WTC11 (cell line): ENCODE measurements around the gene IL1RAPL1. TPM values are rescaled to one million over a fixed set of nuclear protein-coding genes. Genes with fewer than 3 reads are reported as not detected.

Experiments
- ATAC-seq: fragments of 200-7000 bp; cut with Tn5 transposase; 2 replicates; pipeline ENCODE4 v1.10.0; 2021; ENCODE audit warnings: mild to moderate bottlenecking, moderate library complexity
- CTCF ChIA-PET: fragments of 300-600 bp; sonication (Branson Sonifier 250); formaldehyde crosslinking; loops from one replicate; lab custom pipeline; 2021; ENCODE audit warnings: antibody characterized with exemption; lab: Charles Lee
- POLR2A ChIA-PET: fragments of 350-600 bp; sonication (Branson Sonifier 250); formaldehyde crosslinking; loops from one replicate; lab custom pipeline; 2021; ENCODE audit warnings: antibody characterized with exemption; lab: Charles Lee
- DNase-seq: peaks from one replicate; pipeline ENCODE4 v3.0.0; 2021; ENCODE audit warnings: low spot score
- H3K27ac Mint-ChIP-seq: 2 replicates; pipeline ENCODE4 v1.8.0; 2021; ENCODE audit warnings: mixed read lengths
- H3K27me3 Mint-ChIP-seq: 2 replicates; pipeline ENCODE4 v1.8.0; 2021; ENCODE audit warnings: low read depth, mild to moderate bottlenecking, moderate library complexity, mixed read lengths
- H3K36me3 Mint-ChIP-seq: 2 replicates; pipeline ENCODE4 v1.8.0; 2021; ENCODE audit warnings: mixed read lengths
- H3K4me1 Mint-ChIP-seq: 2 replicates; pipeline ENCODE4 v1.8.0; 2022; ENCODE audit warnings: mixed read lengths
- H3K4me3 Mint-ChIP-seq: 2 replicates; pipeline ENCODE4 v1.8.0; 2021; ENCODE audit warnings: mild to moderate bottlenecking, moderate library complexity, mixed read lengths
- H3K9me3 Mint-ChIP-seq: 2 replicates; pipeline ENCODE4 v1.8.0; 2021; ENCODE audit warnings: mixed read lengths
- ATF1 ChIP-seq: sonication (generic); formaldehyde crosslinking; IDR thresholded peaks from 2 replicates; pipeline ENCODE4 v1.8.1; 2023; ENCODE audit warnings: mild to moderate bottlenecking, moderate library complexity, missing genetic modification reagents
- CREM ChIP-seq: sonication (generic); formaldehyde crosslinking; IDR thresholded peaks from 2 replicates; pipeline ENCODE4 v1.8.1; 2022; ENCODE audit warnings: mild to moderate bottlenecking, missing genetic modification reagents, moderate library complexity
- ELF4 ChIP-seq: sonication (generic); formaldehyde crosslinking; IDR thresholded peaks from 2 replicates; pipeline ENCODE4 v1.8.1; 2022; ENCODE audit warnings: low read depth, mild to moderate bottlenecking, moderate library complexity, missing genetic modification reagents
- ETV6 ChIP-seq: sonication (generic); formaldehyde crosslinking; IDR thresholded peaks from 2 replicates; pipeline ENCODE4 v1.8.1; 2022; ENCODE audit warnings: mild to moderate bottlenecking, missing genetic modification reagents
- GRHL2 ChIP-seq: fragments of 250-450 bp; sonication (Bioruptor Pico); IDR thresholded peaks from 2 replicates; pipeline ENCODE4 v1.8.0; 2022; ENCODE audit warnings: mild to moderate bottlenecking, moderate library complexity; ENCODE audit not compliant: insufficient replicate concordance, severe bottlenecking
- KAT7 ChIP-seq: sonication (generic); formaldehyde crosslinking; IDR thresholded peaks from 2 replicates; pipeline ENCODE4 v1.8.1; 2023; ENCODE audit warnings: missing genetic modification reagents, mild to moderate bottlenecking, borderline replicate concordance
- MXD4 ChIP-seq: fragments of 250-450 bp; sonication (Bioruptor Pico); IDR thresholded peaks from 2 replicates; pipeline ENCODE4 v1.8.0; 2021; ENCODE audit warnings: mild to moderate bottlenecking, moderate library complexity, borderline replicate concordance
- NFATC4 ChIP-seq: fragments of 250-450 bp; sonication (Bioruptor Pico); IDR thresholded peaks from 2 replicates; pipeline ENCODE4 v1.9.0; 2021; ENCODE audit warnings: mild to moderate bottlenecking
- NR2C2 ChIP-seq: sonication (generic); formaldehyde crosslinking; IDR thresholded peaks from 2 replicates; pipeline ENCODE4 v1.8.0; 2022; ENCODE audit warnings: mild to moderate bottlenecking, missing genetic modification reagents
- RELA ChIP-seq: sonication (generic); formaldehyde crosslinking; IDR thresholded peaks from 2 replicates; pipeline ENCODE4 v1.8.1; 2022; ENCODE audit warnings: missing genetic modification reagents, mild to moderate bottlenecking, borderline replicate concordance
- TEAD4 ChIP-seq: sonication (generic); formaldehyde crosslinking; IDR thresholded peaks from 2 replicates; pipeline ENCODE4 v1.8.0; 2022; ENCODE audit warnings: mild to moderate bottlenecking, missing genetic modification reagents
- TP53 ChIP-seq: sonication (generic); formaldehyde crosslinking; IDR thresholded peaks from 2 replicates; pipeline ENCODE4 v1.8.1; 2023; ENCODE audit warnings: mild to moderate bottlenecking, missing genetic modification reagents
- ZNF121 ChIP-seq: sonication (generic); formaldehyde crosslinking; IDR thresholded peaks from 2 replicates; pipeline ENCODE4 v1.8.0; 2023; ENCODE audit warnings: missing genetic modification reagents
- ZNF396 ChIP-seq: fragments of 250-450 bp; sonication (Bioruptor Pico); IDR thresholded peaks from 2 replicates; pipeline ENCODE4 v1.8.0; 2021; ENCODE audit warnings: mild to moderate bottlenecking, moderate library complexity, borderline replicate concordance
- total RNA-seq: library from RNA; stranded (reverse); gene quantifications from 3 replicates; pipeline ENCODE4 v1.2.3, GENCODE V29; 2021
- TF ChIP-seq, protein P1 (sequence below): sonication (generic); formaldehyde crosslinking; IDR thresholded peaks from 2 replicates; pipeline ENCODE4 v1.8.0; 2022; ENCODE audit warnings: mild to moderate bottlenecking, missing genetic modification reagents
- TF ChIP-seq, protein P2 (sequence below): sonication (generic); formaldehyde crosslinking; IDR thresholded peaks from 2 replicates; pipeline ENCODE4 v1.8.1; 2023; ENCODE audit warnings: mild to moderate bottlenecking, missing genetic modification reagents, moderate library complexity
- TF ChIP-seq, protein P3 (sequence below): sonication (generic); formaldehyde crosslinking; IDR thresholded peaks from 2 replicates; pipeline ENCODE4 v1.8.1; 2022; ENCODE audit warnings: low read depth, mild to moderate bottlenecking, moderate library complexity, missing genetic modification reagents, borderline replicate concordance
- TF ChIP-seq, protein P4 (sequence below): fragments of 250-450 bp; sonication (Bioruptor Pico); IDR thresholded peaks from 2 replicates; pipeline ENCODE4 v1.9.0; 2021; ENCODE audit warnings: mild to moderate bottlenecking, borderline replicate concordance
- TF ChIP-seq, protein P5 (sequence below): sonication (generic); formaldehyde crosslinking; IDR thresholded peaks from 2 replicates; pipeline ENCODE4 v1.8.0; 2022; ENCODE audit warnings: mild to moderate bottlenecking, missing genetic modification reagents
- TF ChIP-seq, protein P6 (sequence below): sonication (generic); formaldehyde crosslinking; IDR thresholded peaks from 2 replicates; pipeline ENCODE4 v1.8.0; 2023; ENCODE audit warnings: missing genetic modification reagents
- TF ChIP-seq, protein P7 (sequence below): sonication (generic); formaldehyde crosslinking; IDR thresholded peaks from 2 replicates; pipeline ENCODE4 v1.8.1; 2022; ENCODE audit warnings: mild to moderate bottlenecking, moderate library complexity, missing genetic modification reagents
- TF ChIP-seq, protein P8 (sequence below): sonication (generic); formaldehyde crosslinking; IDR thresholded peaks from 2 replicates; pipeline ENCODE4 v1.8.0; 2022; ENCODE audit warnings: mild to moderate bottlenecking, missing genetic modification reagents
- TF ChIP-seq, protein P9 (sequence below): fragments of 250-450 bp; sonication (Bioruptor Pico); IDR thresholded peaks from 2 replicates; pipeline ENCODE4 v1.8.0; 2021; ENCODE audit warnings: mild to moderate bottlenecking

Gene IL1RAPL1
- total RNA-seq, 1 experiment from 2014 or later, result 0.13 TPM

DNA sequence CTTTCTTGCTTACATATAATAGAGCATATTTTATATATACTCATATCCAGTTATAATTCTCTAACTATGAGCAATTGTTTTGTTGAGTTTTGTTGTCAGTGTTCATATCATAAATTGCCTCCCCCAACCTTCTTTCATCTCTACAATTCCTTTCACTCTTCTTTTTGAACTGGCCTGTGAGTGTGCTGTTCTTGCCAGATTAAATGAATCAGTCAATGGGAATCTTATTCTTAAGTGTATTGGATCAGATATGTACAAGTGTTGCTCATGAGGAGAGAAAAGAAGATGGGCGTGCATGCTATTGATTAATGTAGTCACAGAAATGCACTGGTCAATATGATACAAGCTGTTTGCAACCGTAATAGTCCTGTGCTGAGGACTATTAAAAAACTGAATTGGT lies 900.0 kb downstream of the IL1RAPL1 start:
- no peak overlapping the region for H3K27ac Mint-ChIP-seq
- H3K36me3 Mint-ChIP-seq, result no peaks in the 10 kb centered on the region
- TF ChIP-seq, protein P1, sequence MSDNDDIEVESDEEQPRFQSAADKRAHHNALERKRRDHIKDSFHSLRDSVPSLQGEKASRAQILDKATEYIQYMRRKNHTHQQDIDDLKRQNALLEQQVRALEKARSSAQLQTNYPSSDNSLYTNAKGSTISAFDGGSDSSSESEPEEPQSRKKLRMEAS (CRISPR knock-in tag), result no peak
- no peak for TF ChIP-seq ELF4 (CRISPR knock-in tag)
- TF ChIP-seq GRHL2 (CRISPR knock-in tag), result no peak
- TF ChIP-seq, protein P2, sequence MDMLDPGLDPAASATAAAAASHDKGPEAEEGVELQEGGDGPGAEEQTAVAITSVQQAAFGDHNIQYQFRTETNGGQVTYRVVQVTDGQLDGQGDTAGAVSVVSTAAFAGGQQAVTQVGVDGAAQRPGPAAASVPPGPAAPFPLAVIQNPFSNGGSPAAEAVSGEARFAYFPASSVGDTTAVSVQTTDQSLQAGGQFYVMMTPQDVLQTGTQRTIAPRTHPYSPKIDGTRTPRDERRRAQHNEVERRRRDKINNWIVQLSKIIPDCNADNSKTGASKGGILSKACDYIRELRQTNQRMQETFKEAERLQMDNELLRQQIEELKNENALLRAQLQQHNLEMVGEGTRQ (CRISPR knock-in tag), result no peak
- TF ChIP-seq ZNF121 (CRISPR knock-in tag), result no peak
- TF ChIP-seq ETV6 (CRISPR knock-in tag), result no peak
- TF ChIP-seq, protein P3, sequence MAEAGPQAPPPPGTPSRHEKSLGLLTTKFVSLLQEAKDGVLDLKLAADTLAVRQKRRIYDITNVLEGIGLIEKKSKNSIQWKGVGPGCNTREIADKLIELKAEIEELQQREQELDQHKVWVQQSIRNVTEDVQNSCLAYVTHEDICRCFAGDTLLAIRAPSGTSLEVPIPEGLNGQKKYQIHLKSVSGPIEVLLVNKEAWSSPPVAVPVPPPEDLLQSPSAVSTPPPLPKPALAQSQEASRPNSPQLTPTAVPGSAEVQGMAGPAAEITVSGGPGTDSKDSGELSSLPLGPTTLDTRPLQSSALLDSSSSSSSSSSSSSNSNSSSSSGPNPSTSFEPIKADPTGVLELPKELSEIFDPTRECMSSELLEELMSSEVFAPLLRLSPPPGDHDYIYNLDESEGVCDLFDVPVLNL (CRISPR knock-in tag), result no peak
- TF ChIP-seq, protein P4, sequence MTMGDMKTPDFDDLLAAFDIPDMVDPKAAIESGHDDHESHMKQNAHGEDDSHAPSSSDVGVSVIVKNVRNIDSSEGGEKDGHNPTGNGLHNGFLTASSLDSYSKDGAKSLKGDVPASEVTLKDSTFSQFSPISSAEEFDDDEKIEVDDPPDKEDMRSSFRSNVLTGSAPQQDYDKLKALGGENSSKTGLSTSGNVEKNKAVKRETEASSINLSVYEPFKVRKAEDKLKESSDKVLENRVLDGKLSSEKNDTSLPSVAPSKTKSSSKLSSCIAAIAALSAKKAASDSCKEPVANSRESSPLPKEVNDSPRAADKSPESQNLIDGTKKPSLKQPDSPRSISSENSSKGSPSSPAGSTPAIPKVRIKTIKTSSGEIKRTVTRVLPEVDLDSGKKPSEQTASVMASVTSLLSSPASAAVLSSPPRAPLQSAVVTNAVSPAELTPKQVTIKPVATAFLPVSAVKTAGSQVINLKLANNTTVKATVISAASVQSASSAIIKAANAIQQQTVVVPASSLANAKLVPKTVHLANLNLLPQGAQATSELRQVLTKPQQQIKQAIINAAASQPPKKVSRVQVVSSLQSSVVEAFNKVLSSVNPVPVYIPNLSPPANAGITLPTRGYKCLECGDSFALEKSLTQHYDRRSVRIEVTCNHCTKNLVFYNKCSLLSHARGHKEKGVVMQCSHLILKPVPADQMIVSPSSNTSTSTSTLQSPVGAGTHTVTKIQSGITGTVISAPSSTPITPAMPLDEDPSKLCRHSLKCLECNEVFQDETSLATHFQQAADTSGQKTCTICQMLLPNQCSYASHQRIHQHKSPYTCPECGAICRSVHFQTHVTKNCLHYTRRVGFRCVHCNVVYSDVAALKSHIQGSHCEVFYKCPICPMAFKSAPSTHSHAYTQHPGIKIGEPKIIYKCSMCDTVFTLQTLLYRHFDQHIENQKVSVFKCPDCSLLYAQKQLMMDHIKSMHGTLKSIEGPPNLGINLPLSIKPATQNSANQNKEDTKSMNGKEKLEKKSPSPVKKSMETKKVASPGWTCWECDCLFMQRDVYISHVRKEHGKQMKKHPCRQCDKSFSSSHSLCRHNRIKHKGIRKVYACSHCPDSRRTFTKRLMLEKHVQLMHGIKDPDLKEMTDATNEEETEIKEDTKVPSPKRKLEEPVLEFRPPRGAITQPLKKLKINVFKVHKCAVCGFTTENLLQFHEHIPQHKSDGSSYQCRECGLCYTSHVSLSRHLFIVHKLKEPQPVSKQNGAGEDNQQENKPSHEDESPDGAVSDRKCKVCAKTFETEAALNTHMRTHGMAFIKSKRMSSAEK, result no peak
- no peak for TF ChIP-seq TEAD4 (CRISPR knock-in tag)
- no peak for TF ChIP-seq CREM (CRISPR knock-in tag)
- TF ChIP-seq NR2C2 (CRISPR knock-in tag), result no peak
- TF ChIP-seq KAT7, result no peak
- TF ChIP-seq, protein P5, sequence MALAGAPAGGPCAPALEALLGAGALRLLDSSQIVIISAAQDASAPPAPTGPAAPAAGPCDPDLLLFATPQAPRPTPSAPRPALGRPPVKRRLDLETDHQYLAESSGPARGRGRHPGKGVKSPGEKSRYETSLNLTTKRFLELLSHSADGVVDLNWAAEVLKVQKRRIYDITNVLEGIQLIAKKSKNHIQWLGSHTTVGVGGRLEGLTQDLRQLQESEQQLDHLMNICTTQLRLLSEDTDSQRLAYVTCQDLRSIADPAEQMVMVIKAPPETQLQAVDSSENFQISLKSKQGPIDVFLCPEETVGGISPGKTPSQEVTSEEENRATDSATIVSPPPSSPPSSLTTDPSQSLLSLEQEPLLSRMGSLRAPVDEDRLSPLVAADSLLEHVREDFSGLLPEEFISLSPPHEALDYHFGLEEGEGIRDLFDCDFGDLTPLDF (CRISPR knock-in tag), result no peak
- no peaks in the 10 kb centered on the region for H3K27me3 Mint-ChIP-seq
- H3K4me1 Mint-ChIP-seq, result no peaks in the 10 kb centered on the region
- no peaks in the 10 kb centered on the region for H3K9me3 Mint-ChIP-seq
- CTCF ChIA-PET, result interaction anchor here (1.7 kb wide), 1 partner anchor 9 kb away, joined by 5 read pairs; no protein-coding TSS in a partner anchor
- no peak overlapping the region for H3K4me3 Mint-ChIP-seq
- POLR2A ChIA-PET, result no interaction called here
- no peak for DNase-seq
- ATAC-seq, result no peak

DNA sequence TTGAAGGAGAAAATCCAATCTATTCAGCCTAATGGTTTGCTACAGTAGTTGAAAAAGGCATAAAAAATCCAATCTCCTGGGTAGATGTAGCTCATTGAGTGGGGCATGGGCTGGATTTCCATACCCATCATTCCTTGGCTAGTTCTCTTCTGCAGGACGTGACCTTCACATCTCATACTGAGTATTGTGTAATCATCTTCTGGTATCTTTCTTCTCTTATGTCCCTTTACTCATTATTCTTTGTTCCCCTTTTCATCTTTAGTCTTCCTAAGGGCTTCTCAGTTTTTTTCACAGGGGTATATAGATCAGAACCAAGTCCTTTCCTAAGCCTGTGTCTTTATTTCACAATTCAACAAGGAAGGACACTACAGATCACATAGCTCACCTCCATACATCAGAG lies 900.5 kb downstream of the IL1RAPL1 start:
- no peak overlapping the region for H3K4me3 Mint-ChIP-seq
- CTCF ChIA-PET, result interaction anchor here (1.7 kb wide), 1 partner anchor 9 kb away, joined by 5 read pairs; no protein-coding TSS in a partner anchor
- no peak for TF ChIP-seq CREM (CRISPR knock-in tag)
- TF ChIP-seq, protein P6, sequence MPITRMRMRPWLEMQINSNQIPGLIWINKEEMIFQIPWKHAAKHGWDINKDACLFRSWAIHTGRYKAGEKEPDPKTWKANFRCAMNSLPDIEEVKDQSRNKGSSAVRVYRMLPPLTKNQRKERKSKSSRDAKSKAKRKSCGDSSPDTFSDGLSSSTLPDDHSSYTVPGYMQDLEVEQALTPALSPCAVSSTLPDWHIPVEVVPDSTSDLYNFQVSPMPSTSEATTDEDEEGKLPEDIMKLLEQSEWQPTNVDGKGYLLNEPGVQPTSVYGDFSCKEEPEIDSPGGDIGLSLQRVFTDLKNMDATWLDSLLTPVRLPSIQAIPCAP (CRISPR knock-in tag), result no peak
- no peak for TF ChIP-seq ZNF396
- no peak for TF ChIP-seq NFATC4 (CRISPR knock-in tag)
- no peak for TF ChIP-seq TP53 (CRISPR knock-in tag)
- no peak for TF ChIP-seq MXD4 (CRISPR knock-in tag)
- TF ChIP-seq, protein P7, sequence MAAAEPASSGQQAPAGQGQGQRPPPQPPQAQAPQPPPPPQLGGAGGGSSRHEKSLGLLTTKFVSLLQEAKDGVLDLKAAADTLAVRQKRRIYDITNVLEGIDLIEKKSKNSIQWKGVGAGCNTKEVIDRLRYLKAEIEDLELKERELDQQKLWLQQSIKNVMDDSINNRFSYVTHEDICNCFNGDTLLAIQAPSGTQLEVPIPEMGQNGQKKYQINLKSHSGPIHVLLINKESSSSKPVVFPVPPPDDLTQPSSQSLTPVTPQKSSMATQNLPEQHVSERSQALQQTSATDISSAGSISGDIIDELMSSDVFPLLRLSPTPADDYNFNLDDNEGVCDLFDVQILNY, result no peak
- TF ChIP-seq RELA (CRISPR knock-in tag), result no peak
- no peak for TF ChIP-seq ATF1 (CRISPR knock-in tag)
- TF ChIP-seq, protein P8, sequence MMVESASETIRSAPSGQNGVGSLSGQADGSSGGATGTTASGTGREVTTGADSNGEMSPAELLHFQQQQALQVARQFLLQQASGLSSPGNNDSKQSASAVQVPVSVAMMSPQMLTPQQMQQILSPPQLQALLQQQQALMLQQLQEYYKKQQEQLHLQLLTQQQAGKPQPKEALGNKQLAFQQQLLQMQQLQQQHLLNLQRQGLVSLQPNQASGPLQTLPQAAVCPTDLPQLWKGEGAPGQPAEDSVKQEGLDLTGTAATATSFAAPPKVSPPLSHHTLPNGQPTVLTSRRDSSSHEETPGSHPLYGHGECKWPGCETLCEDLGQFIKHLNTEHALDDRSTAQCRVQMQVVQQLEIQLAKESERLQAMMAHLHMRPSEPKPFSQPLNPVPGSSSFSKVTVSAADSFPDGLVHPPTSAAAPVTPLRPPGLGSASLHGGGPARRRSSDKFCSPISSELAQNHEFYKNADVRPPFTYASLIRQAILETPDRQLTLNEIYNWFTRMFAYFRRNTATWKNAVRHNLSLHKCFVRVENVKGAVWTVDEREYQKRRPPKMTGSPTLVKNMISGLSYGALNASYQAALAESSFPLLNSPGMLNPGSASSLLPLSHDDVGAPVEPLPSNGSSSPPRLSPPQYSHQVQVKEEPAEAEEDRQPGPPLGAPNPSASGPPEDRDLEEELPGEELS, result no peak
- TF ChIP-seq, protein P9, sequence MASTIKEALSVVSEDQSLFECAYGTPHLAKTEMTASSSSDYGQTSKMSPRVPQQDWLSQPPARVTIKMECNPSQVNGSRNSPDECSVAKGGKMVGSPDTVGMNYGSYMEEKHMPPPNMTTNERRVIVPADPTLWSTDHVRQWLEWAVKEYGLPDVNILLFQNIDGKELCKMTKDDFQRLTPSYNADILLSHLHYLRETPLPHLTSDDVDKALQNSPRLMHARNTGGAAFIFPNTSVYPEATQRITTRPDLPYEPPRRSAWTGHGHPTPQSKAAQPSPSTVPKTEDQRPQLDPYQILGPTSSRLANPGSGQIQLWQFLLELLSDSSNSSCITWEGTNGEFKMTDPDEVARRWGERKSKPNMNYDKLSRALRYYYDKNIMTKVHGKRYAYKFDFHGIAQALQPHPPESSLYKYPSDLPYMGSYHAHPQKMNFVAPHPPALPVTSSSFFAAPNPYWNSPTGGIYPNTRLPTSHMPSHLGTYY (CRISPR knock-in tag), result no peak

More for the DNA sequence above, 900.5 kb downstream of the IL1RAPL1 start:
- DNase-seq (no peak), ATAC-seq (no peak)
- Mint-ChIP-seq H3K4me1 (no peaks in the 10 kb centered on the region), H3K27me3 (no peaks in the 10 kb centered on the region), H3K36me3 (no peaks in the 10 kb centered on the region), H3K9me3 (no peaks in the 10 kb centered on the region), H3K27ac (no peak overlapping the region)
- POLR2A ChIA-PET, result no interaction called here
